NOMO-1 treated with dmso at 0.1 percent for 144 hours (cell line): ENCODE data around the gene USO1.
"Not testable (repeated sequence)": the region's sequence is repeated elsewhere in the genome, so short reads cannot be mapped to it uniquely, and the experiment has no call there.

Source experiments
- DNase-seq: peaks from one replicate; lab custom pipeline; 2025; ENCODE audit not compliant: unreplicated experiment; lab: John Stamatoyannopoulos, UW

Gene USO1

GRCh38 chr4:75724066-75724866 lies at the start of gene USO1:
Gene USO1, plus strand, starts transcription at chr4:75724577. Its CDS starts 243 bp downstream, at chr4:75724820.
- peak; percentile 98 for DNase-seq

- no peak for DNase-seq
These were observed 49.3 kb upstream of the USO1 start for GRCh38 chr4:75675004-75675531.

DNA sequence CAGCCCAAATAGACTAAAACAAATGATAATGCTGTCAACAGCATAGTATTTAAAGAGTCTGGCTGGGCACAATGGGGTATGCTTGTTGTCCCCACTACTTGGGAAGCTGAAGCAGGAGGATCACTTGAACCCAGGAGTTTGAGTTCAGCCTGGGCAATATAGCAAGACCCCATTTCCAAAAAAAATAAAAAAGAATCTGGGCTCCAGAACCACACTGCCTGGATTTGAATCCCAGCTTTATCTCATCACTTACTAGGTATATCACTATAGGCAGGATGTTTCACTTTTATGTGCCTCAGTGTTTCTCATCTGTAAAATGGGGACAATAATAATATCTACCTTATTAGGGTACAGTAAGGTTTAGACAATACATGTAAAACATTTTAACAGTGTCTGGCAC lies 45.9 kb upstream of the USO1 start:
- no peak for DNase-seq

GRCh38 chr4:75678965-75679364 lies 45.4 kb upstream of the USO1 start:
- no peak for DNase-seq

DNA sequence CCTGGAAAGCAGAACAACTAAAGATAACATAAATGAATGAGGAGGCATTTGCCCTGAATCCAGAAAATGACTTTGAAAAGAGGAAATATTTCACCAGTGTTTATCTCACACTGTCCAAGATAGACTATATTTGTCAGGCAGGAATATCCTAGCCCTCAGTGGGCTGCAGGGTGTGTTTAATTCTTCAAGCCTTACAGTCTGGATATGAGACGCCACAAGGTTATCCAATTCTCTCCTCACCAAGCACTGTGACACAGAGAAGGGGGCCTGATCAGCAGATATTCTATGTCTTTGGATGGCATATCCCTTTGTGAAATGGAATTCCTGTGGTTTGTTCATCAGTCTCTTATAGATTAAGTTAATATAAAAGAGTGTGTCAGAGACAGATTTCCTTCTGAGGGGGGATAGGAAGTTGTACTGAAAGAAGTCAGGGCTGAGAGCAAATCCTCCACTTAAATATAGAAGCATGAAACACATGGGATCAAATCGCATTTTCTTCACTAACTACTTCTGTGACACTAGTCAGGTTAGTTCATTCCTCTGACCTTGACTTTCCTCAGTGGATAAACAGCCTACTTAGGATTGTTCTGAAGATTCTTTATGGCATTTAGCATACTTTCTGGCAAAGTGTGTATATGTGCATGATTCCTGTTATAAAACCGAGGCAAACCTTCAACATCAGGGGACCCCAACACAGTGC lies 44.4 kb upstream of the USO1 start:
- DNase-seq, result no peak

- no peak for DNase-seq
These were observed 40.8 kb upstream of the USO1 start for GRCh38 chr4:75683482-75684155.

- no peak for DNase-seq
These were observed 38.7 kb upstream of the USO1 start for GRCh38 chr4:75685546-75686189.

DNA sequence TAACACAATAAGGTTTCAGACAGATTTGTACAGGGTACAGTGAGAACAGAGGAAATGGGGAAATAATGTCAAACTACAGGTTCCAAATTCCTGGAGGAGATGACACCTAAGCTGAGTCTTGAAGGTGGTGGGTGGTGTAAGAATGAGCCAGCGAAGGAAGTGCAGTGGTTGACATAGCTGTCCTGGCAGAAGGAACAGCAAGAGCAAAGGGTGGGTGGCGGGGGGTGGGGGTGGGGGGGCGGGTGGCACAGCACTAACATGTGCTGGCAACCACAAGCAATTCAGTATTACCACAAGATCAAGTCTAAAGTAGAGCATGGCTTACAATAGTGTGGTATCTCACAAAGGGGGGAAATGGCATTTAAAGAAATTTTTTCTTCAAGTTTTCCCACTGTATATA lies 38.0 kb upstream of the USO1 start:
- DNase-seq, result no peak

DNA sequence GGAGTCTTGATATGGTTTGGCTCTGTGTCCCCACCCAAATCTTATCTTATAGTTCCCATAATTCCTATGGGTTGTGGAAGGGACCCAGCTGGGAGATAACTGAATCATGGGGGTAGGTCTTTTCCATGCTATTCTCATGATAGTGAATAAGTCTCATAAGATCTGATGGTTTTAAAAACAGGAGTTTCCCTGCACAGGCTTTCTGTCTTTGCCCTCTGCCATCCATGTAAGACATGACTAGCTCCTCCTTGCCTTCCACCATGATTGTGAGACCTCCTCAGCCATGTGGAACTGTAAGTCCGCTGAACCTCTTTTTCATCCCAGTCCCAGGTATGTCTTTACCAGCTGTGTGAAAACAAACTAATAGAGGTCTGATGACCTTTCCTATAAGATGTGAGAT lies 37.3 kb upstream of the USO1 start:
- DNase-seq, result not testable (repeated sequence)

- not testable (repeated sequence) for DNase-seq
These were observed 32.3 kb upstream of the USO1 start for GRCh38 chr4:75692066-75692465.

DNA sequence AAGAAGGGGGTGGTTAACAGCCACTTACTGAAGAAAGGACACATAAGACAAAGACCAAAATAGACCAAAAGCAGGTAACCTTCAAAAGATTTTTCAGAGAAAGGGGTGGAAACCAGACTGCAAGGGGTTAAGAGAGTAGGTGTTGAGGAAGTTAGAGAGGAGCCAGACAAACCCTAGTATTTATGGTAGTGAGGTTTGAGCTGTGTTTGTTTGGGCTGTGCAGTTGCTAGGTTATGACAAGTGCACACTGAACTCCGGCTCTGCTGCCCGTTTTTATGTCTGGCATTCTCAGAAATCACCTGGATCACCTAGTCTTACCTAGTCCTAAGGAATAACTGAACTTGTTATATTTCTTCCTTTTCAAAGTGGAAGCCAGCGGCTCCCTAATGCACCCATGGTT lies 28.3 kb upstream of the USO1 start:
- DNase-seq, result no peak

DNA sequence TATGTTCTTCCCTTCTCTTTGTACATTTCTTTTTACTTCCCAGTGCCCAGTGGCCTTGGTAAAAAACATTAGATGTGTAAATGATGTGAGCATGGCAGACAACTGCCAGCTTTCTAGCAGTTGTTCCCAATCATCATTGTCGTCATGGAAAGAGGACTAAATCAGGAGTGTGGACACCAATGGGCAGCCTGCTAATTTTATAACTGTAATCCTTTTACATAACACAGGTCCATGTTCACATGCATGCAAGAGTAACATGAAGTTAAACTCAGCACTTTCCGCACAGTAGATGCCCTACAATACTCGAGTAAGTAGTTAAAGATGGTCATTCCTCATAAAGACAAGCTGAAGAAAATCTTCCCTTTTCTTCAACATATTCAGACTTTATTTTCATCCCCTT lies 27.8 kb upstream of the USO1 start:
- no peak for DNase-seq

DNA sequence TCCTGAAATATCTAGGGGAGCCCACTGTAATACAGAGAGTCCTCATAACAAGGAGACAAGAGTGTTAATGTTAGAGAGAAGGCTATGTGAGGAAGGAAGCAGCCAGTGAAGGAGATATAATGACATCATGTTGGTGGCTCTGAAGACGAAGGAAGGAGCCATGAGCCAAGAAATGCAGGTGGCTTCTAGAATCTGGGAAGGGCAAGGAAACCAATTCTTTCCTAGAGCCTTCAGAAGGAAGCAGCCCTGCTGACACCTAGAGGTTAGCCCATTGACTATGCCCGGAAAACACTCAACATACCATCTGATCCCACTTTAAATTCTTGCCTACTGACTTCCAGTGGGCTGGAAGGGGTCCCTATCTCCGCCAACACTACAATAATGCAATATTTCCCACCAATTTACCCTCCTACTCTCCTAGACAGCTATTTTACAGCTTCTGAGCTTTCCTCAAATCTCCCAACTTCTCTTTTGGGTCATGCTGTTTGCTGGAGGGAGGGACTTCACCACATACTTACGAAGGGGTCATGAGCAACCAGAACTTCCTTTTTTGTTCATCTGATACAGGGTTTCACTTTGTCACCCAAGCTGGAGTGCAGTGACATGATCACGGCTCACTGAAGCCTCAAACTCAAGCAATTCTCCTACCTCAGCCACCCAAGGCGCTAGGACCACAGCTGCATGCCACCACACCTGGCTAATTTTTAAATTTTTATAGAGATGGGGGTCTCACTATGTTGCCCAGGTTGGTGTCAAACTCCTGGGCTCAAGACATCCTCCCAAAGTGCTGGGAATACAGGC lies 26.0 kb upstream of the USO1 start:
- peak; percentile 67 for DNase-seq

- DNase-seq, result no peak
These were observed 25.5 kb upstream of the USO1 start for GRCh38 chr4:75698963-75699228.

DNA sequence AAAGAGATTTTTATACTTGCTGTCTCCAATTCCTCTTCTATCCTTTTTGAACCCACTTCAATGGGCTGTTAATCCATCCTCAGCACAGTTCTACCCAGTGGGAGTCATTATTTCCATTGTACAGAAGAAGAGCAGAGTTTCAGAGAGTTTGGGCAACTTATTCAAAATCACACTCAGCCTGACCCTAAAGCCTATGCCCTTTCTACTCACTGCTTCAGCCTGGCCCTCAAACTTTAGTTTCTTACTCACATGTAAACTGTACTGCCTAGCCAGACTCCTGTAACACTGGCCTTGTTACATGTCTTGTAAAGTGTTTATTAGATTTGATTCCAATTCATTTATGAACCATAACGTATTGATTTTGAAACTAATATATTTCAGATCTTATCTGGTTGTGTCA lies 25.1 kb upstream of the USO1 start:
- no peak for DNase-seq

GRCh38 chr4:75702919-75703411 lies 21.4 kb upstream of the USO1 start:
- DNase-seq, result no peak

DNA sequence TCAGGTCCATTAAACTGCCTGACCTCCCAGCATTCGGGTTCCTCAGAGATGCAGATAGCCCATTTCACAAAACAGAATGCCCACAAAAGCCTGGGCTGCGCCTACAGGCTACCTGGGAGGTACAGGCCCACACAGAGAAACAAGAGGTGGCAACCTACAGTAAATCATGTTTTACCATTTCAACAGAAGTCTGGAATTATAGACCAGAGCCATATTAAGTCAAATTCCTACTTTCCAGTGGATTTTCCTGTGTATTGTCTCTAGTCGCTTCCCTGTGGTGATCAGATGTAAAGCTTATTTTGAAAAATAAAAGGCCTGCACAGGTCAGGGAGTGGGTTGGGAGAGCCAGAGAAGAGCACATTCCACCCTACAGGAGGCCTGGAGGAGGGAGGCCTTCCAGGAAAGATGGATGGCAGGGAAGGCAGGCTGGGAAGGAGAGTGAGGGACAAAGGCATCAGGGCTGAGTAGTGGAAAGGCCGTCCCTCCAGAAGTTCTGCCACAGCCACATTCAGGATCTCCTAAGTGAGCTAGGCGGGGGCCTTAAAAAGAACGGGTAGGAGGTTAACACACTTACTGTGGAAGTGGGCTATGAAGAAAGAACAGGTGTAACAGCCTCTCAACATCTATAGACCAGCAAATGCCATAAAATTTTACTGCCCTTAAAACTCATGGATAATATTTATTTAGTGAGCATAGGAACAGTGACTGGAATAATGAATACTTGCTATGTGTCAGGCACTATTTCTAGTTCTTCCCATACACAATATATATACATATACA lies 19.0 kb upstream of the USO1 start:
- DNase-seq, result no peak

DNA sequence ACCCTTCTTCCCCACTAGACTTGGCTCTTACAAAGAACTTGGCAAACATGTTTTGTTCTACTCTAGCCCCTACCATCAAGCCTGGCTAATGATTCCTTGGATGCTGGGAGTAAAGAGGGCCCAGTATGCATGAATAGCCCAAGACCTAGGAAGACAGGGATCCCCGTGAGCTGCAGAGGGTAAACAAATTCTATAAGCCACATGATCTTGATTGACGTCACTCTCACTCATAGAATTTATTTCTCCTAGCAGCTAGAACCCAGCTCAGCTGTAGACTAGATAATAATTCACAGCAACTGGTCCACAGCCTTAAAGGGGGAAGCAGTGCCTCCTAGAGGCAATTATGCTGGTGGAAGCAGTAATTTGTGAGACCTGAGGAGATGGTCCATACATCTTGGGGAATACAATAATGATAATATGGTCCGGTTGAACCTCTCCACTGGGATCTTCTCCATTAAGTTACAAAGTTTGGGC lies 16.1 kb upstream of the USO1 start:
- DNase-seq, result no peak

- no peak for DNase-seq
These were observed 14.1 kb upstream of the USO1 start for GRCh38 chr4:75710246-75710645.

GRCh38 chr4:75714011-75714410 lies 10.4 kb upstream of the USO1 start:
- no peak for DNase-seq
